B cell (primary cell): Measurements from ENCODE around the gene FOXA3. TPM values are rescaled to one million over a fixed set of nuclear protein-coding genes. Genes with fewer than 3 reads are reported as not detected.

Source experiments
- ATAC-seq: fragments of 200-7000 bp; cut with Tn5 transposase; one replicate; pipeline ENCODE4 v1.10.0; 2021; ENCODE audit warnings: low read depth, mild to moderate bottlenecking, moderate number of reproducible peaks, moderate library complexity
- CTCF ChIA-PET: fragments of 350-600 bp; sonication (Branson Sonifier 250); formaldehyde crosslinking; loops from one replicate; lab custom pipeline; 2021; ENCODE audit warnings: antibody characterized with exemption, inconsistent platforms; lab: Charles Lee
- POLR2A ChIA-PET: fragments of 350-600 bp; sonication (Branson Sonifier 250); formaldehyde crosslinking; loops from one replicate; lab custom pipeline; 2021; ENCODE audit warnings: antibody characterized with exemption; lab: Charles Lee
- DNase-seq: peaks from one replicate; pipeline ENCODE4 v3.0.0; 2013
- H2AFZ ChIP-seq: 2 replicates; pipeline ENCODE4 v1.6.1; 2012; ENCODE audit warnings: mild to moderate bottlenecking, low read depth, low read length; ENCODE audit not compliant: insufficient read depth, poor library complexity, severe bottlenecking
- H3K27ac ChIP-seq, 2 donors: 1 replicate in 1 of 2; 2 replicates in 1 of 2; pipeline ENCODE4 v1.5.1; 2012 to 2013; ENCODE audit warnings: low read length in 2 of 2, mild to moderate bottlenecking in 2 of 2, moderate library complexity in 1 of 2
- H3K27me3 ChIP-seq, 4 experiments: fragments of 200-600 bp in 1 of 4; sonication (generic) in 1 of 4; replicated peaks in 1 of 4; 1 replicate in 2 of 4; 2 replicates in 2 of 4; pipeline versions ENCODE4 v1.6.1 to v1.7.0; 2013 to 2016; ENCODE audit warnings: low read length in 3 of 4, mild to moderate bottlenecking in 2 of 4, mixed read lengths in 1 of 4, moderate library complexity in 1 of 4; ENCODE audit not compliant: insufficient read depth in 4 of 4, control insufficient read depth in 3 of 4; ENCODE audit errors: control extremely low read depth in 1 of 4
- H3K36me3 ChIP-seq, 2 experiments: replicated peaks in 1 of 2; 1 replicate in 1 of 2; 2 replicates in 1 of 2; pipeline versions ENCODE4 v1.6.1 to v1.7.1; 2013; ENCODE audit warnings: low read length in 1 of 2; ENCODE audit not compliant: insufficient read depth in 2 of 2, control insufficient read depth in 1 of 2; ENCODE audit errors: control extremely low read depth in 1 of 2, extremely low read depth in 1 of 2
- H3K4me1 ChIP-seq, 2 donors: fragments of 200-600 bp in 1 of 2; sonication (generic) in 1 of 2; 1 replicate in 1 of 2; 2 replicates in 1 of 2; pipeline versions ENCODE4 v1.5.1 to v1.6.1; 2013 to 2017; ENCODE audit warnings: low read length in 2 of 2; ENCODE audit not compliant: control insufficient read depth in 2 of 2, insufficient read depth in 2 of 2
- H3K4me2 ChIP-seq: replicated peaks from 2 replicates; pipeline ENCODE3; 2012; ENCODE audit warnings: mild to moderate bottlenecking, low read depth, low read length; ENCODE audit not compliant: poor library complexity, severe bottlenecking
- H3K4me3 ChIP-seq, 5 experiments: fragments of 200-600 bp in 1 of 5; sonication (generic) in 1 of 5; 1 replicate in 3 of 5; 2 replicates in 2 of 5; pipeline versions ENCODE4 v1.5.1 to v1.7.0; 2011 to 2016; ENCODE audit warnings: low read length in 4 of 5, mild to moderate bottlenecking in 4 of 5, low read depth in 2 of 5, control low read depth in 1 of 5, moderate library complexity in 1 of 5; ENCODE audit not compliant: insufficient read depth in 1 of 5; ENCODE audit errors: control extremely low read depth in 1 of 5, extremely low read depth in 1 of 5
- H3K79me2 ChIP-seq: fragments of 200-600 bp; sonication (generic); one replicate; pipeline ENCODE4 v1.6.0; 2016; ENCODE audit warnings: low read length; ENCODE audit not compliant: control insufficient read depth, insufficient read depth
- H3K9ac ChIP-seq: fragments of 200-600 bp; sonication (generic); 2 replicates; pipeline ENCODE4 v1.6.1; 2017; ENCODE audit warnings: mild to moderate bottlenecking, low read length, moderate library complexity
- H3K9me3 ChIP-seq, 3 donors: one replicate each; pipeline versions ENCODE4 v1.6.1 to v1.7.1; 2013; ENCODE audit warnings: low read length in 2 of 3; ENCODE audit not compliant: control insufficient read depth in 2 of 3, insufficient read depth in 1 of 3; ENCODE audit errors: control extremely low read depth in 1 of 3
- H4K20me1 ChIP-seq: 2 replicates; pipeline ENCODE4 v1.6.0; 2012; ENCODE audit warnings: mild to moderate bottlenecking, low read length; ENCODE audit not compliant: insufficient read depth, control insufficient read depth, poor library complexity, severe bottlenecking
- H3K27ac Mint-ChIP-seq: one replicate; pipeline ENCODE4 v1.8.0; 2021; ENCODE audit warnings: mixed read lengths
- H3K27me3 Mint-ChIP-seq: one replicate; pipeline ENCODE4 v1.8.0; 2021; ENCODE audit warnings: mixed read lengths
- H3K4me1 Mint-ChIP-seq: one replicate; pipeline ENCODE4 v1.8.0; 2021; ENCODE audit warnings: mixed read lengths
- H3K4me3 Mint-ChIP-seq: one replicate; pipeline ENCODE4 v1.8.0; 2021; ENCODE audit warnings: mixed read lengths
- H3K9me3 Mint-ChIP-seq: one replicate; pipeline ENCODE4 v1.8.0; 2022; ENCODE audit warnings: mixed read lengths; ENCODE audit not compliant: insufficient read depth
- CTCF ChIP-seq: fragments of 200-600 bp; IDR thresholded peaks from one replicate; pipeline ENCODE4 v1.8.0; 2022; ENCODE audit warnings: antibody characterized with exemption, mild to moderate bottlenecking
- EZH2 ChIP-seq: IDR thresholded peaks from 2 replicates; pipeline ENCODE4 v1.6.1; 2012; ENCODE audit warnings: borderline replicate concordance, low read depth, mild to moderate bottlenecking, moderate library complexity, low read length; ENCODE audit not compliant: insufficient read depth, poor library complexity, severe bottlenecking
- WGBS: methylation state at CpG from one replicate; pipeline ENCODE4 v1.1.5; 2013; ENCODE audit warnings: missing lambda C conversion rate; ENCODE audit not compliant: insufficient coverage; 5-methylcytosine and 5-hydroxymethylcytosine counted together
- intact Hi-C: fragments of 100-400 bp; cut with micrococcal nuclease; formaldehyde crosslinking; loops from one replicate; pipeline ENCODE4 v1.10.0; 2022
- polyA plus RNA-seq: library from polyadenylated mRNA; depleted of rRNA; stranded (reverse); fragments of >200 nt; gene quantifications from 2 replicates; pipeline ENCODE4 v1.2.3, GENCODE V29; 2012
- total RNA-seq, 2 donors: library from RNA; stranded (reverse); fragments of 120-200 nt in 1 of 2; gene quantifications; 1 replicate in 1 of 2; 2 replicates in 1 of 2; pipeline versions ENCODE4 v1.2.3 to v1.2.4, GENCODE V29; 2013 to 2022

FOXA3 gene
- total and polyA plus RNA-seq, 2 donors (not counting 1 experiment from before 2014, with no cell fraction given): not detected

GRCh38 chr19:45852983-45853382 is 11.1 kb upstream of the FOXA3 start:
- 89% methylated on average over 7 of the region's 7 CpGs for WGBS
- no peak overlapping the region for H3K4me3 ChIP-seq
- no peaks in the 10 kb centered on the region for H3K27me3 ChIP-seq
- Mint-ChIP-seq H3K4me1 (no peaks in the 10 kb centered on the region), H3K4me3 (no peak overlapping the region), H3K27ac (no peak overlapping the region), H3K9me3 (no peaks in the 10 kb centered on the region), H3K27me3 (no peaks in the 10 kb centered on the region)
- peaks cover 9 to 59% of the 10 kb centered on the region in 2 experiments for H3K36me3 ChIP-seq
- peaks cover 40% of the 10 kb centered on the region for H4K20me1 ChIP-seq
- H3K27ac ChIP-seq: no peak overlapping the region
- H3K9me3 ChIP-seq: no peaks in the 10 kb centered on the region
- intact Hi-C loops: no loop called here
- CTCF ChIA-PET: interaction anchor here (0.6 kb wide), 1 partner anchor 749 kb away, joined by 6 read pairs; no protein-coding TSS in a partner anchor
- H3K4me2 ChIP-seq: no peak overlapping the region
- ATAC-seq (no peak), DNase-seq (no peak)
- H3K9ac ChIP-seq: no peak overlapping the region
- H2AFZ ChIP-seq: no peak overlapping the region
- POLR2A ChIA-PET: no interaction called here
- TF ChIP-seq CTCF: no peak
- no peak for TF ChIP-seq EZH2
- H3K4me1 ChIP-seq: no peaks in the 10 kb centered on the region
- peaks cover 61% of the 10 kb centered on the region for H3K79me2 ChIP-seq

- H3K4me1 ChIP-seq: no peaks in the 10 kb centered on the region
- Mint-ChIP-seq H3K27ac (no peak overlapping the region), H3K4me3 (no peak overlapping the region), H3K27me3 (no peaks in the 10 kb centered on the region), H3K4me1 (peaks cover 2% of the 10 kb centered on the region), H3K9me3 (no peaks in the 10 kb centered on the region)
- WGBS: 99% methylated on average over 16 of the region's 16 CpGs
- ChIA-PET CTCF (no interaction called here), POLR2A (no interaction called here)
- peaks cover 49% of the 10 kb centered on the region for H4K20me1 ChIP-seq
- intact Hi-C loops: no loop called here
- no peak overlapping the region for H3K4me2 ChIP-seq
- no peak for TF ChIP-seq CTCF
- TF ChIP-seq EZH2: no peak
- ATAC-seq (no peak), DNase-seq (no peak)
- H3K27ac ChIP-seq: no peak overlapping the region
- H3K79me2 ChIP-seq: peaks cover 73% of the 10 kb centered on the region
- no peaks in the 10 kb centered on the region for H3K9me3 ChIP-seq
- no peaks in the 10 kb centered on the region for H3K27me3 ChIP-seq
- H3K4me3 ChIP-seq: no peak overlapping the region
- H2AFZ ChIP-seq: no peak overlapping the region
- peaks cover 1 to 56% of the 10 kb centered on the region in 2 experiments for H3K36me3 ChIP-seq
- no peak overlapping the region for H3K9ac ChIP-seq
These were observed 9.9 kb upstream of the FOXA3 start for GRCh38 chr19:45854167-45854778.
